GM12878 (cell line): ENCODE results near the gene CCDC3.

Experiments used
- CEBPB ChIP-seq, 2 experiments: fragments of 150-350 bp in 1 of 2; IDR thresholded peaks; 2 replicates each; pipeline ENCODE4 v1.6.1; 2012 to 2014; ENCODE audit warnings: low read depth in 2 of 2, low read length in 2 of 2, borderline replicate concordance in 1 of 2, inconsistent platforms in 1 of 2
- EGR1 ChIP-seq, 2 experiments: IDR thresholded peaks; 1 replicate in 1 of 2; 2 replicates in 1 of 2; pipeline ENCODE4 v1.6.1; 2011 to 2012; ENCODE audit warnings: low read depth in 2 of 2, low read length in 2 of 2, borderline replicate concordance in 1 of 2, mild to moderate bottlenecking in 1 of 2, moderate library complexity in 1 of 2
- POLR2A ChIP-seq: IDR thresholded peaks from 2 replicates; pipeline ENCODE4 v1.6.1; 2011; ENCODE audit warnings: low read depth, mild to moderate bottlenecking, low read length
- POLR2AphosphoS5 ChIP-seq: IDR thresholded peaks from 2 replicates; pipeline ENCODE4 v1.6.1; 2011; ENCODE audit warnings: mild to moderate bottlenecking, low read length, inconsistent platforms
- SPI1 ChIP-seq: IDR thresholded peaks from 2 replicates; pipeline ENCODE4 v1.6.1; 2011; ENCODE audit warnings: low read depth, mild to moderate bottlenecking, low read length, moderate library complexity, borderline replicate concordance; ENCODE audit not compliant: insufficient read depth
- SRF ChIP-seq, 2 experiments: IDR thresholded peaks; 2 replicates each; pipeline ENCODE4 v1.6.1; 2011; ENCODE audit warnings: low read depth in 2 of 2, low read length in 2 of 2, mild to moderate bottlenecking in 1 of 2, moderate library complexity in 1 of 2
- TAF1 ChIP-seq: IDR thresholded peaks from 2 replicates; pipeline ENCODE4 v1.6.1; 2011; ENCODE audit warnings: mild to moderate bottlenecking, low read depth, low read length, borderline replicate concordance
- TF ChIP-seq, protein P1 (sequence below), 3 experiments: IDR thresholded peaks in 2 of 3; conservative IDR thresholded peaks in 1 of 3; 2 replicates each; pipeline ENCODE4 v1.5.1; 2011; ENCODE audit warnings: low read depth in 3 of 3, low read length in 3 of 3, mild to moderate bottlenecking in 3 of 3, control low read depth in 2 of 3, moderate library complexity in 2 of 3, inconsistent platforms in 1 of 3, mixed read lengths in 1 of 3; ENCODE audit not compliant: control insufficient read depth in 2 of 3, insufficient read depth in 1 of 3; ENCODE audit errors: extremely low read depth in 1 of 3

DNA sequence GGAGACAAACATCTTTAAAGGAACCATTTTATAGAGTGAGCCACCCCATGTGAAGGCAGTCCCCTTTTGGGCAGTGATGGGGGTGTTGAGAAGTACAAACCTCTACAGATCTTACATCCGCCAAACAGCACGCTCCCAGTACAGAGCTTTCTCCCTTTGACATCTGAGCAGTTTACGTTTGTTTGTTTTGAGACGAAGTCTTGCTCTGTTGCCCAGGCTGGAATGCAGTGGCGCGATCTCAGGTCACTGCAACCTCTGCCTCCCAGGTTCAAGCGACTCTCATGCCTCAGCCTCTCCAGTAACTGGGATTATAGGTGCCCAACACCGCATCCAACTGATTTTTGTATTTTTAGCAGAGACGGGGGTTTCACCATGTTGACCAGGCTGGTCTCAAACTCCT is 128.9 kb downstream of the CCDC3 start:
- TF ChIP-seq, protein P1, sequence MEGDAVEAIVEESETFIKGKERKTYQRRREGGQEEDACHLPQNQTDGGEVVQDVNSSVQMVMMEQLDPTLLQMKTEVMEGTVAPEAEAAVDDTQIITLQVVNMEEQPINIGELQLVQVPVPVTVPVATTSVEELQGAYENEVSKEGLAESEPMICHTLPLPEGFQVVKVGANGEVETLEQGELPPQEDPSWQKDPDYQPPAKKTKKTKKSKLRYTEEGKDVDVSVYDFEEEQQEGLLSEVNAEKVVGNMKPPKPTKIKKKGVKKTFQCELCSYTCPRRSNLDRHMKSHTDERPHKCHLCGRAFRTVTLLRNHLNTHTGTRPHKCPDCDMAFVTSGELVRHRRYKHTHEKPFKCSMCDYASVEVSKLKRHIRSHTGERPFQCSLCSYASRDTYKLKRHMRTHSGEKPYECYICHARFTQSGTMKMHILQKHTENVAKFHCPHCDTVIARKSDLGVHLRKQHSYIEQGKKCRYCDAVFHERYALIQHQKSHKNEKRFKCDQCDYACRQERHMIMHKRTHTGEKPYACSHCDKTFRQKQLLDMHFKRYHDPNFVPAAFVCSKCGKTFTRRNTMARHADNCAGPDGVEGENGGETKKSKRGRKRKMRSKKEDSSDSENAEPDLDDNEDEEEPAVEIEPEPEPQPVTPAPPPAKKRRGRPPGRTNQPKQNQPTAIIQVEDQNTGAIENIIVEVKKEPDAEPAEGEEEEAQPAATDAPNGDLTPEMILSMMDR (IDR thresholded peaks at IDR 0.05 in 2 of 3, conservative IDR thresholded peaks at IDR 0.05 in 1 of 3; ENCODE audit: control insufficient read depth in 2 of 3, extremely low read depth in 1 of 3, insufficient read depth in 1 of 3, low read depth in 3 of 3, low read length in 3 of 3): no peak
- TF ChIP-seq POLR2A (no peak), POLR2AphosphoS5 (no peak), EGR1 (IDR thresholded peaks at IDR 0.05; ENCODE audit: borderline replicate concordance in 1 of 2, low read depth in 2 of 2, low read length in 2 of 2) (no peak), CEBPB (IDR thresholded peaks at IDR 0.05; ENCODE audit: borderline replicate concordance in 1 of 2, low read depth in 2 of 2, low read length in 2 of 2) (no peak), TAF1 (no peak), SPI1 (no peak), SRF (IDR thresholded peaks at IDR 0.05; ENCODE audit: low read depth in 2 of 2, low read length in 2 of 2) (no peak)
